GM12864 (cell line): ENCODE results near the gene RHAG.

Source experiments
- DNase-seq: peaks from one replicate; pipeline ENCODE4 v3.0.0-alpha.2; 2011; ENCODE audit warnings: low read depth
- H3K4me3 ChIP-seq: 2 replicates; pipeline ENCODE4 v1.5.1; 2011; ENCODE audit warnings: mild to moderate bottlenecking, low read depth, low read length, control low read depth
- CTCF ChIP-seq: IDR thresholded peaks from 2 replicates; pipeline ENCODE4 v1.5.1; 2011; ENCODE audit warnings: low read depth, mild to moderate bottlenecking, moderate library complexity, low read length, control low read depth, inconsistent platforms; ENCODE audit errors: missing control alignments

RHAG gene

GRCh38 chr6:49637350-49637731 is 702 bp upstream of the RHAG start:
- DNase-seq: no peak
- no peak overlapping the region for H3K4me3 ChIP-seq
- TF ChIP-seq CTCF: no peak

- no peak for TF ChIP-seq CTCF
- H3K4me3 ChIP-seq: no peak overlapping the region
- no peak for DNase-seq
These were observed 494 bp downstream of the RHAG start for GRCh38 chr6:49635978-49636712.

GRCh38 chr6:49635480-49635879 is 1.2 kb downstream of the RHAG start:
- no peak for DNase-seq
- TF ChIP-seq CTCF: no peak
- H3K4me3 ChIP-seq: no peak overlapping the region

- no peak overlapping the region for H3K4me3 ChIP-seq
- no peak for TF ChIP-seq CTCF
- DNase-seq: no peak
These were observed 1.8 kb downstream of the RHAG start for GRCh38 chr6:49634836-49635218.

GRCh38 chr6:49634092-49634835 is 2.4 kb downstream of the RHAG start:
- no peak for DNase-seq
- no peak for TF ChIP-seq CTCF
- H3K4me3 ChIP-seq: no peak overlapping the region

GRCh38 chr6:49633541-49633940 is 3.1 kb downstream of the RHAG start:
- no peak overlapping the region for H3K4me3 ChIP-seq
- no peak for TF ChIP-seq CTCF
- DNase-seq: no peak
